T47D (cell line): ENCODE data around the gene DES.

Experiments used
- DNase-seq, 2 experiments: peaks; one replicate each; pipeline versions ENCODE4 v3.0.0 to v3.0.0-alpha.2; 2011 to 2012; ENCODE audit warnings: low read depth in 1 of 2, low spot score in 1 of 2
- JUND ChIP-seq: IDR thresholded peaks from 2 replicates; pipeline ENCODE4 v1.6.1; 2012; ENCODE audit warnings: low read depth
- in situ Hi-C: cut with HindIII; loops from 2 replicates; pipeline ENCODE4 v1.10.0; 2016; ENCODE audit warnings: low sequenced_read_pairs, low pct_unique_long_range_greater_than_20kb

DES gene

GRCh38 chr2:219449609-219450008, 31.4 kb downstream of the DES start:
- no peak for TF ChIP-seq JUND
- in situ Hi-C loops, result no loop called here
- no peak for DNase-seq

- TF ChIP-seq JUND, result no peak
- in situ Hi-C loops, result no loop called here
- DNase-seq, result no peak
Measured at GRCh38 chr2:219451661-219452360, 33.6 kb downstream of the DES start.

- TF ChIP-seq JUND, result no peak
- no peak for DNase-seq
- in situ Hi-C loops, result no loop called here
Measured at GRCh38 chr2:219452361-219453317, 34.5 kb downstream of the DES start.

- in situ Hi-C loops, result no loop called here
- no peak for TF ChIP-seq JUND
- no peak for DNase-seq
Measured at GRCh38 chr2:219453671-219454590, 35.8 kb downstream of the DES start.

GRCh38 chr2:219455581-219455980, 37.4 kb downstream of the DES start:
- DNase-seq, result no peak
- no peak for TF ChIP-seq JUND
- in situ Hi-C loops, result no loop called here

- DNase-seq, result no peak
- TF ChIP-seq JUND, result no peak
- in situ Hi-C loops, result no loop called here
Measured at GRCh38 chr2:219457784-219458369, 39.7 kb downstream of the DES start.

- no peak for TF ChIP-seq JUND
- no peak for DNase-seq
- in situ Hi-C loops, result no loop called here
Measured at GRCh38 chr2:219458996-219459395, 40.8 kb downstream of the DES start.

- TF ChIP-seq JUND, result no peak
- in situ Hi-C loops, result no loop called here
- peak; percentile 42 to 77 for DNase-seq
Measured at GRCh38 chr2:219459460-219460311, 41.5 kb downstream of the DES start.

GRCh38 chr2:219460424-219460926, 42.3 kb downstream of the DES start:
- no peak for TF ChIP-seq JUND
- in situ Hi-C loops, result no loop called here
- no peak for DNase-seq

GRCh38 chr2:219461047-219461514, 42.9 kb downstream of the DES start:
- in situ Hi-C loops, result no loop called here
- no peak for DNase-seq
- TF ChIP-seq JUND, result no peak

- DNase-seq, result no peak
- TF ChIP-seq JUND, result no peak
- in situ Hi-C loops, result no loop called here
Measured at GRCh38 chr2:219461669-219462068, 43.5 kb downstream of the DES start.
